HG02763 (cell line): Measurements from ENCODE around the gene ZAP70.
"Not testable (repeated sequence)": the region's sequence is repeated elsewhere in the genome, so short reads cannot be mapped to it uniquely, and the experiment has no call there.

ENCODE experiments used
- ATAC-seq: cut with Tn5 transposase; IDR thresholded peaks from one replicate; pipeline ENCODE4 v1.9.1; 2021; ENCODE audit warnings: mild to moderate bottlenecking, moderate library complexity; ENCODE audit not compliant: unreplicated experiment

The ZAP70 gene

GRCh38 chr2:97713296-97714083 lies at the start of gene ZAP70:
Gene ZAP70, plus strand, starts transcription at chr2:97713576. Its CDS starts 10,461 bp downstream, at chr2:97724037.
- no peak for ATAC-seq

DNA sequence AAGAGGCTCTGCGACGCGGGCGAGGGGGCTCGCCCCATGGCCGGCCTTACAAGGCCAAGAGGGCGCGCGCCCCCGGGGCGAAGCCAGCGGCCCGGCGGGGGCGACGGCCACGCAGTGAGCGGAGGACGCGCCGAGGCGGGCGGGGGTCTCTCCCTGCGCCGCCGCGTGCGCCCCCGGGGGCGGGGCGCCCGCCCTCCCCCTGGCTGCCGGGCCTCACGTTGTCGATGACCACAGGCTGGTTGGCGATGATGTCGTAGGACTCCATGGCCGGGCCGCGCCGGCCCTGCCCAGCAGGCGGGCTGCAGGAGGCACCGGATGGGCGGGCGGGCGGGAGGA lies 49.8 kb upstream of the ZAP70 start:
- no peak for ATAC-seq

DNA sequence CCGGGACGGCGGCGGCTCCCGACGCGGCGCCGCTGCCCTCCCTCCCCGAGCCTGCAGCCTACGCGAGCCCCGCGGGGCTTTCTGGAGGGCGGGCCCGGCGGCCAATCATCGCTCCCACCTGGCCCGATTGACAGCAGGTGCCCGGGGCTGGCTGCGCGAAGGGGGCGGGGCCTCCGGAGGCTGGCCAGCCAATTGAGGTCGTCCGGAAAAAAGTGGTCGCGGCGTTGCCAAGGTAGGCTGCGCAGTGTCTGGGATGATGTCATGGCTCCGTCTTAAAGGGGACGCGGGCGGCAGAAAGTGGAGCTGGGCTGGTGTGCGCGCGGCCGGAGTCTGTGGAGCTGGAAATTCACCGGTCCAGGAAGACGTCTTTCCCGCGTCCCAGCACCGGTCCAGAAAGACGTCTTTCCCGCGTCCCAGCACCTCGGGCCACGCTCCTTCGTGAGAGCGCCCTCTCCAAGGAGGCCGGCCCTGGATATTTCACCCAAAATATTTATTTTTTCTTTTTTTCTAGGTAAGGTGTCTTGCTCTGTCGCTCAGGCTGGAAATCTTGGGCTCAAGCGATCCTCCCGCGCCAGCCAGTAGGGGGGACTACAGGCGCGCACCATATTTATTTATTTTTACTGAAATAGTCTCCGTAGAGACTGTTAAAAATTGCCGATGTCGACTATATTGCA lies 49.3 kb upstream of the ZAP70 start, which contains the start of gene ACTR1B:
TSS of gene ACTR1B (minus strand) at position 83 of the 674 bp plus-strand sequence. CDS start 154 bp downstream, outside the sequence.
- peak; percentile 93 for ATAC-seq

GRCh38 chr2:97664636-97664970 lies 48.8 kb upstream of the ZAP70 start:
- no peak for ATAC-seq

DNA sequence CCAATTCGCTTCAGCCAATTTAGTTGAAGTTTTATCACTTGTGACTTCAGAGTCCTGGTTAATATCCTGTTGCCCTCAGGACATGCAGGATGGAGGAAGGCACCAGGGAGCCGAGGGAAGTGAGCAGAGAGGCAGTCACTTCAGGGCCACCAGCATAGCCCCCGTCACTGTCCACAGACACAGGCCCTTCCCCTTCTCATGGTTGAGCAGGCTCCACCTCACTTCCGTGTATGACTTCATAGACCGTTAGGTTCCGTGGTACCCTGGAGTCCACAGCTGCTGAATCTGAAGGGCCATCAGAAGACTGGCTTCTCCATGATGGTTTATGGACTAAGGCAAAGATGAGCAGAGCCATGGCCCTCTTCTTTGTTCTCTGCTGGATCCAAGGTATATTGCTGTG lies 43.9 kb upstream of the ZAP70 start, which contains the start of gene C2orf92:
TSS of gene C2orf92 (plus strand) at position 266 of the 400 bp plus-strand sequence. CDS start at position 342, 76 bp downstream.
- no peak for ATAC-seq

GRCh38 chr2:97670471-97670870 lies 42.9 kb upstream of the ZAP70 start:
- ATAC-seq = no peak

DNA sequence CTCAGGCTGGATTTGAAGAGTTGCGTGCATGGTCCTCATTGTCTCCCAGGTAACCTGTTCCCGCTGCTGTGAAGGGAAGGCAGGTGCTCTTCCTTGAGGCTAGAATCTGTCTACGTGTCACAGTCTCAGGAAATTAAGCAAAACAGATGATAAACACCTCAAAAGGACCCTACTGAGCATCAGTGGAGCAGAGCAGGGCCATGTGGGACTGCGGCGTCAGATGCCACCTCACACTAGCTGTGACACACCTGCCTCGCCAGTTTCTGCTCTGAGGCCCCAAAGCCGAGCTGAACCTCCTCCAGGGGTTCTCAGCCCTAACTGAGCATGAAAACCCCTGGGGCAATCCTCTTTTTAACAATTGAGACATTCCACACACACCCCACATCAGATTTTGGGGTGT lies 41.9 kb upstream of the ZAP70 start:
- ATAC-seq = no peak

DNA sequence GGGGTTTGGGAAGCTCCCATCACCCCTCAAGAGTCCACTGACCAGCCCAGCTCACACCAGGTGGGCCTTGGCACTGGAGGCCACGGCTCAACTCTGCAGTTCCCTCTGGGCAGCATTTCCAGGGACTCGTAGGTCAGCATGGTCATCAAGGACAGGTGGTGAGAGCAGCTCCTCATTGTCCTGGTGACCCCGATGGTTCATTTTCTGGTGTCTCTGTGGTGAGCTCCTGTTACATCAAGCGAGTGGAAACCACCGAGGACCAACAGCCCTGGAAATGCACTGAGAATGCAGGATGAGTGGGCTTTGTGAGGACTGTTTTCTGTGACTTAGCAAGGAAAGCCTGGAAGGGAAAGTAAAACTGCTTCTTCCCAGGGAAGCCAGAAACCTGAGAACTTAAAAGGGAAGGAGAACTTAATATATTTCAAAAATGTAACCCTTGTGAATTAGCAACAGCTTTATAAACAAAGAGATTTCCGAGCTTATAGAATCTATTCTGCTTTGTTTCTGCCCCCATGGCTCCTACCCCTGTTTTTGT lies 40.7 kb upstream of the ZAP70 start:
- ATAC-seq = not testable (repeated sequence)

- no peak for ATAC-seq
Measured at GRCh38 chr2:97673182-97673914, 40.0 kb upstream of the ZAP70 start.

GRCh38 chr2:97673915-97674283 lies 39.5 kb upstream of the ZAP70 start:
- no peak for ATAC-seq

DNA sequence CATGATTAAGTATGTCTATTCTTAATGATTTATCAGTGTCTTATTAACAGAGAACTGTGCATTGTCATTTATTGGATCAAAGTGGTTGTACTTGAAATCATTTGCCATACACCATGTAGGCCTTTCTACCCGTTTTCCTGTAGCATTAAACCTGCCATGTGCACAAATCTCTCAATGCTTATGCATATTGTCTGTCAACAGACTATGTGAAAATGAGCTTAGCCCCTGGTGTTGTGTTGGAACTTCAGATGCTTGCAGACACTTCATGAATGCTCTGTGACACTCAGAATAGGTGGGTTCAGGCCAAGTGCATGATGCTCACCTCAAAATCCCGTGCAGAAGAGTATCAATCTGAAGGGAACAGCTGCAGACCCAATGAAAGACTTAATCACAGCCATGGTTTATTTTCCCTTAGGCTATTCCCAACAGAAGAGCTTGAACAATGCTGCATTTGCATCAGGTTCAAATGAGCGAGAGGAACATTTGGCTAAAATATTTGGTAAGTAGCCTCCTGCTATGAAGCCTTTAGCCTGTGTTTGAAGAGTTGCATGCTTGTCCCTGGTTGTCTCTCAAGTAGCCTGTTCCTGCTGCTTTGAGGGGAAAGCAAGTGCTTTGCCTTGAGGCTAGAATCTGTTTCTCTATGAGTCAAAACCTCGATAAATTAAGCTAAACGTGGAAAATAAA lies 37.8 kb upstream of the ZAP70 start:
- ATAC-seq = no peak

GRCh38 chr2:97676620-97677019 lies 36.8 kb upstream of the ZAP70 start:
- ATAC-seq = no peak

- ATAC-seq = no peak
Measured at GRCh38 chr2:97677480-97677879, 35.9 kb upstream of the ZAP70 start.

GRCh38 chr2:97678298-97678697 lies 35.1 kb upstream of the ZAP70 start:
- ATAC-seq = no peak

DNA sequence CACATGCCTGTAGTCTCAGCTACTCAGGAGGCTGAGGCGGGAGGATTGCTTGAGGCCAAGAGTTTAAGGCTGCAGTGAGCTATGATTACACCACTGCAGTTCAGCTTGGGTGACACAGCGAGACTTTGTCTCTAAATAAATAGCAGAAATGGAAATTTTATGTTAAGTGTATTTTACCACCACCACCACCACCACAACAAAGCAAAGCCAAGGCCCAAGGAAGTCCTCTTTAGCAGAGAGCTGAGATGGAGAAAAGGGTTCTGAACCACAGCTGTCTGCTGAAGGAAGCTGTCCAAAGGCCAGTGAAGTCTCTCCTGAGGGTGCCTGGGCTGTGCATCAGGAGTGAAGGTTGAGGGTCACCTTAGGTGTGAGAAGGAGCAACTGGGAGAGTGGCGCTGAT lies 26.1 kb upstream of the ZAP70 start:
- not testable (repeated sequence) for ATAC-seq

GRCh38 chr2:97688062-97688827 lies 25.1 kb upstream of the ZAP70 start:
- no peak for ATAC-seq

- ATAC-seq = no peak
Measured at GRCh38 chr2:97691166-97691565, 22.2 kb upstream of the ZAP70 start.

GRCh38 chr2:97693476-97693875 lies 19.9 kb upstream of the ZAP70 start:
- ATAC-seq = no peak

- no peak for ATAC-seq
Measured at GRCh38 chr2:97695744-97696143, 17.6 kb upstream of the ZAP70 start.
